ENCODE measurements around the gene RHOBTB3.

RHOBTB3 gene

DNA sequence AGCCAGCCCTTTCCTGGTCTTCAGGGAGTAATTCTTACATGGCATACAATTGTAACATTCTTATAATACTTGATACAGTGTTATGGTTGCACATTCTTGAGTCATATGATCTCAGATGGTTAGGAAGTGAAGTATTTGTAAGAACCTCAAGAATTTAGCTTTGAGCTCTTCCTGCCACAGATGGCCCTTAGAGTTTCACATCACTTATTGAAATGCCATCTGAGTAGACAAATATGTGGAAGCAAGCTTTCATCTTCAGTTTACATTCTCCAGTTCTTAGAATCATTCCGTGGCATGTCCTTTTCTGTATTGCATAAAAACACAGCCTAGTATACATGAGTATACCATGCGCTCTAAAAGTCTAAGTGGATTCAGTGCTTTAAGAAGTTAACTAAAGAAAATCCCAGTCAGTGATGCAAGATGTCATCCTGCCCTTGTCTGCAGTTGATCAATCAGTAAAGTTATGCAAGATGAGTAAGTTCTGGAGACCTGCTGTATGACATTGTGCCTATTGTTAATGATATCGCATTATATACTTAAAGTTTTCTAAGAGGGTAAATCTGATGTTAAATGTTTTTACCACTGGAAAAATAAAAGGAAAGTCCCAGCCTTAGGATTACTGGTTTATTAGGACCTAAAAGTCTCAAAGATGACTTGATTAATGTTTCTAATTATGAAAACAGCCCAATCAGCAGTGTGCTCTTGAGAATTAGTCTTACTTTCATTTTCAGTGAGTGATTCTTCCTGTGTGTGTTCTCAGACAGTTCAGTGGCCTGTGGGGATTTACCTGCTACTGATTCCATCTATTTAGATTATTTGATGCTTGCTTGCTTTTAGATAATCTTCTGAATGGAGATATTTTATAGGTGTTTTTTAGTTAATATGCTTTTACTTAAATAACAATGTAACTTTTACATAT, 29.4 kb downstream of the RHOBTB3 start:
- peak overlapping the region; percentile 6 for H3K4me3 ChIP-seq (ENCODE audit: low read depth, low read length)
- peak; percentile 98 for DNase-seq (ENCODE audit: low read depth)

DNA sequence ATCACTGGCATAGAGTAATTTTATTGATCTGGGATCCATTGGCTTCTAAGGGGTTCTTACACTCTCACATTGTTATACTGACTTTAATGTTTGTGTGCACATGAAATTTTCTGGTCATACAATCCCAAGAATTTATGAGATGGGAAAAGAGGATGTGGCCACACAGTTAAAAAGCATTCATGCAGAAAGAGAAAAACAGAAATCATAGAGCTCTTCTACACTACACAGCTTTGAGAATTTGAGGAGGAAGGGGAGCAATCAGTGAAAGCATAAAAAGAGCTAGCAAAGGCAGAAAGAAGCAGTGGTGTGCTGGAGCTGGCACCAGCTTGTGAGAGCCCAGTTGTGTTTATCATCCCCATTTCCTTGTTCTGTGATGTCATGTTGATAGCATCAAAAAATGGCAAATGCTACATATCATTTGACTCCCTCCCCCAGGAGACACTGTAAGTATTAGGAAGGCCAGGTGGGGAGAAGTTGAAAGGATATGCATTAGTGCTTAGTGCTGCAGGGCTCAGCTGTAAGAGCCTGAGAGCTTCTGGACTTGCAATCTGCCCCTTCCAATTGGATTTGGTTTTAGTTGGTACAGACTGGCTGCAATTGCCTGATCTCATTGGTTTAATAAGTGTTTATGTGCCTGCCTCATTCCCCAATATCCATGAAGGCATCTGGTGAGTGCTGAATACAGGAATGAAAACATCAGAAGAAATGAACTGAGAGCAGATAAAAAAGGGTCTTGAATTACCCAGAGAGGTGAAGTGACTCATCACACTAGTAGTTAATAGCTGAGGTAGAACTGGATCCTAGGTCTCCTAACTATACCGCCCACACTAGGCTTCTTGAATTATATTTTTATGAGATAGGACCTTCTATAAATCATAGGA, 30.9 kb downstream of the RHOBTB3 start:
- DNase-seq (ENCODE audit: low read depth), result peak; percentile 81
- TF ChIP-seq, protein P1, sequence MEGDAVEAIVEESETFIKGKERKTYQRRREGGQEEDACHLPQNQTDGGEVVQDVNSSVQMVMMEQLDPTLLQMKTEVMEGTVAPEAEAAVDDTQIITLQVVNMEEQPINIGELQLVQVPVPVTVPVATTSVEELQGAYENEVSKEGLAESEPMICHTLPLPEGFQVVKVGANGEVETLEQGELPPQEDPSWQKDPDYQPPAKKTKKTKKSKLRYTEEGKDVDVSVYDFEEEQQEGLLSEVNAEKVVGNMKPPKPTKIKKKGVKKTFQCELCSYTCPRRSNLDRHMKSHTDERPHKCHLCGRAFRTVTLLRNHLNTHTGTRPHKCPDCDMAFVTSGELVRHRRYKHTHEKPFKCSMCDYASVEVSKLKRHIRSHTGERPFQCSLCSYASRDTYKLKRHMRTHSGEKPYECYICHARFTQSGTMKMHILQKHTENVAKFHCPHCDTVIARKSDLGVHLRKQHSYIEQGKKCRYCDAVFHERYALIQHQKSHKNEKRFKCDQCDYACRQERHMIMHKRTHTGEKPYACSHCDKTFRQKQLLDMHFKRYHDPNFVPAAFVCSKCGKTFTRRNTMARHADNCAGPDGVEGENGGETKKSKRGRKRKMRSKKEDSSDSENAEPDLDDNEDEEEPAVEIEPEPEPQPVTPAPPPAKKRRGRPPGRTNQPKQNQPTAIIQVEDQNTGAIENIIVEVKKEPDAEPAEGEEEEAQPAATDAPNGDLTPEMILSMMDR (conservative IDR thresholded peaks at IDR 0.05; ENCODE audit: low read depth, low read length), result no peak
- no peak overlapping the region for H3K4me3 ChIP-seq (ENCODE audit: low read depth, low read length)

More for the DNA sequence above, 29.4 kb downstream of the RHOBTB3 start:
- TF ChIP-seq, protein P1 (conservative IDR thresholded peaks at IDR 0.05; ENCODE audit: low read depth, low read length), result no peak

- TF ChIP-seq, protein P1 (conservative IDR thresholded peaks at IDR 0.05; ENCODE audit: low read depth, low read length), result no peak
- no peak for DNase-seq (ENCODE audit: low read depth)
- no peak overlapping the region for H3K4me3 ChIP-seq (ENCODE audit: low read depth, low read length)
These were observed 31.5 kb downstream of the RHOBTB3 start for GRCh38 chr5:95762652-95763041.

DNA sequence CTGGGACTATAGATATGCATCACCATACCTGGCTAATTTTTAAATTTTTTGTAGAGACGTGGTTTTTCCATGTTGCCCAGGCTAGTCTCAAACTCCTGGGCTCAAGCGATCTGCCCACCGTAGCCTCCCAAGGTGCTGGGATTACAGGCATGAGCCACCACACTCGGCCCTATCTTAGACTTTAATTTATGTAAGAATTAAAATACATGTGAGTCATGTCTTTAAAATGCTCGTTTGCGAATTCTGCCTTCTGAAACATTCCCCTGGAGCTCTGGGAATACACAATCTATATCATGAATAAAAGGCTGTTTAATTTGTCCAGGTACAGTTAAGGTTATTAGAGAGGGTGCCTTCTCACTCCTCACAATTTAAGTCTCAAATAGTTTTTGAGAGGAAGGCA, 32.8 kb downstream of the RHOBTB3 start:
- no peak overlapping the region for H3K4me3 ChIP-seq (ENCODE audit: low read depth, low read length)
- DNase-seq (ENCODE audit: low read depth), result no peak
- TF ChIP-seq, protein P1 (conservative IDR thresholded peaks at IDR 0.05; ENCODE audit: low read depth, low read length), result no peak

- H3K4me3 ChIP-seq (ENCODE audit: low read depth, low read length), result no peak overlapping the region
- TF ChIP-seq, protein P1 (conservative IDR thresholded peaks at IDR 0.05; ENCODE audit: low read depth, low read length), result no peak
- DNase-seq (ENCODE audit: low read depth), result no peak
These were observed 37.6 kb downstream of the RHOBTB3 start for GRCh38 chr5:95768731-95769130.

DNA sequence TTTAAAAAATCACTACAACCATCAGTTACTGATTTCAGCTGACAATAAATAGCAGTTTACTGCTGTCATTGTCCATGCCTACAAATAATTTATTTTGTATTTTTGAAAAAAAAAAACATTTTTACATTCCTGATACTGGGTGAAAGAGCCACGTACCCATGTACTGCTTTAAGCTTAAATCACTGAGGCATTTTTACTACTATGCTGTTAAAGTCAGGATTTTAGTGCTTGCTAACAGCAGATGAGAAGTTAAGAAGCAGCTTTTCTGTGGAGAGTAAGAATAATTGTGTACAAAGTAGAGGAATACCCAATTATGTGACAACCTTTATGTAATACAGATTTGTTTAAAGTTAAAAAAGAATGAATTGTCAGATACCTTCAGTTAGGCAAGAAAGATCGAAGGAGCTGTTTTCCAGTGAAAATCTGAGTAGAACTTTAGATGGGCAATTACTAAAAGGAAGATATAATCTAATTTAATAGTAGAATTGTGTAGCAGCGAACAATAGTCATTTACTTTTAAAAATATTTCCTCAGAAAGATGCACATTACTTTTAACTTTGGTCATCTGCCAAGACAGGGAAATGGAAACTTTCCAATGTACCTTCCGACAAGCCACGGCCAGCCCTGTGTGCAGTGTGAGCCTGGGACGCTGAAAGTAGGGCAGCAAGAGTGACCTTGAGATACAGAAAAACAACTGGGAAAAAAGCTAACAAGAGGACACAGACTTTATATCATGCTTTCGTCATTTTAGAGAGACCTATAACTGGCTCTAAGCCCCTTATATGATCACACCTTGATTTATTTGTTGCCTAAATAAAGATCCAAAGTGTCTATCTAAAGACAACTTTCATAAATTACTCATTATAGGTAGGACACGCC, 39.9 kb downstream of the RHOBTB3 start:
- peak; percentile 77 for DNase-seq (ENCODE audit: low read depth)
- no peak overlapping the region for H3K4me3 ChIP-seq (ENCODE audit: low read depth, low read length)
- TF ChIP-seq, protein P1 (conservative IDR thresholded peaks at IDR 0.05; ENCODE audit: low read depth, low read length), result no peak
